ENCODE results near the gene MYH4.

MYH4 gene

GRCh38 chr17:10428781-10429180 lies 40.6 kb downstream of the MYH4 start:
- no peak for FAIRE-seq
- DNase-seq (ENCODE audit: extremely low spot score, insufficient read length, low read depth), result no peak

GRCh38 chr17:10421900-10422542 lies 47.3 kb downstream of the MYH4 start, which contains the start of gene MYH8:
Gene MYH8, minus strand, starts transcription at chr17:10421950. Its CDS starts 1,723 bp downstream, at chr17:10420227.
- FAIRE-seq, result no peak
- DNase-seq (ENCODE audit: extremely low spot score, insufficient read length, low read depth), result no peak

- no peak for FAIRE-seq
- DNase-seq (ENCODE audit: extremely low spot score, insufficient read length, low read depth), result no peak
Measured at GRCh38 chr17:10421211-10421610, 48.1 kb downstream of the MYH4 start.

- DNase-seq (ENCODE audit: extremely low spot score, insufficient read length, low read depth), result no peak
- no peak for FAIRE-seq
Measured at GRCh38 chr17:10420811-10421210, 48.5 kb downstream of the MYH4 start.

GRCh38 chr17:10417431-10417830 lies 51.9 kb downstream of the MYH4 start:
- no peak for DNase-seq (ENCODE audit: extremely low spot score, insufficient read length, low read depth)
- no peak for FAIRE-seq

GRCh38 chr17:10415161-10415560 lies 54.2 kb downstream of the MYH4 start:
- DNase-seq (ENCODE audit: extremely low spot score, insufficient read length, low read depth) (no peak), FAIRE-seq (no peak)

- no peak for FAIRE-seq
- DNase-seq (ENCODE audit: extremely low spot score, insufficient read length, low read depth), result no peak
Measured at GRCh38 chr17:10403589-10403988, 65.8 kb downstream of the MYH4 start.

- FAIRE-seq (no peak), DNase-seq (ENCODE audit: extremely low spot score, insufficient read length, low read depth) (no peak)
Measured at GRCh38 chr17:10398352-10398751, 71.0 kb downstream of the MYH4 start.

- FAIRE-seq, result no peak
- DNase-seq (ENCODE audit: extremely low spot score, insufficient read length, low read depth), result no peak
Measured at GRCh38 chr17:10396524-10397163, 72.7 kb downstream of the MYH4 start.

- DNase-seq (ENCODE audit: extremely low spot score, insufficient read length, low read depth) (no peak), FAIRE-seq (no peak)
Measured at GRCh38 chr17:10394201-10394887, 75.0 kb downstream of the MYH4 start.
